Loucy (cell line): ENCODE measurements around the gene PRSS1.
"Not testable (repeated sequence)": the region's sequence is repeated elsewhere in the genome, so short reads cannot be mapped to it uniquely, and the experiment has no call there.

Source experiments
- H2AFZ ChIP-seq: fragments of 200-600 bp; sonication (generic); 2 replicates; pipeline ENCODE4 v1.6.0; 2016; ENCODE audit warnings: antibody characterized with exemption, mild to moderate bottlenecking, low read length, moderate library complexity
- H3F3A ChIP-seq: fragments of 200-600 bp; 2 replicates; pipeline ENCODE4 v1.6.0; 2016; ENCODE audit warnings: antibody characterized with exemption, low read depth, mild to moderate bottlenecking
- H3K27me3 ChIP-seq: fragments of 200-600 bp; sonication (generic); 2 replicates; pipeline ENCODE4 v1.6.1; 2014; ENCODE audit warnings: low read length, mild to moderate bottlenecking; ENCODE audit not compliant: insufficient read depth, poor library complexity, severe bottlenecking
- H3K36me3 ChIP-seq: fragments of 200-600 bp; sonication (generic); 2 replicates; pipeline ENCODE4 v1.6.1; 2016; ENCODE audit warnings: low read length; ENCODE audit not compliant: insufficient read depth
- H3K4me1 ChIP-seq: fragments of 200-600 bp; sonication (generic); 2 replicates; pipeline ENCODE4 v1.5.1; 2014; ENCODE audit warnings: low read length, mild to moderate bottlenecking; ENCODE audit not compliant: insufficient read depth, poor library complexity, severe bottlenecking
- H3K4me2 ChIP-seq: fragments of 200-600 bp; sonication (generic); 2 replicates; pipeline ENCODE4 v1.6.0; 2014; ENCODE audit warnings: antibody characterized with exemption, low read length, low read depth, mild to moderate bottlenecking; ENCODE audit not compliant: poor library complexity, severe bottlenecking
- H3K4me3 ChIP-seq: fragments of 200-600 bp; sonication (generic); 2 replicates; pipeline ENCODE4 v1.5.1; 2014; ENCODE audit warnings: low read length, mild to moderate bottlenecking, mixed read lengths; ENCODE audit not compliant: poor library complexity, severe bottlenecking
- H3K79me2 ChIP-seq: fragments of 200-600 bp; sonication (generic); 2 replicates; pipeline ENCODE4 v1.6.1; 2014; ENCODE audit warnings: low read length; ENCODE audit not compliant: insufficient read depth
- H3K9ac ChIP-seq: fragments of 200-600 bp; sonication (generic); 2 replicates; pipeline ENCODE4 v1.6.0; 2014; ENCODE audit warnings: mild to moderate bottlenecking, low read depth, low read length, moderate library complexity; ENCODE audit not compliant: poor library complexity, severe bottlenecking
- H3K9me2 ChIP-seq: fragments of 200-600 bp; sonication (generic); replicated peaks from 2 replicates; pipeline ENCODE4 v1.6.1; 2016; ENCODE audit warnings: low read depth, low read length, mixed read lengths
- H3K9me3 ChIP-seq: fragments of 200-600 bp; sonication (generic); 2 replicates; pipeline ENCODE4 v1.6.1; 2014; ENCODE audit warnings: mild to moderate bottlenecking, antibody characterized with exemption, low read length, low read depth; ENCODE audit not compliant: insufficient read depth
- H4K20me1 ChIP-seq: fragments of 200-600 bp; sonication (generic); 2 replicates; pipeline ENCODE4 v1.6.0; 2014; ENCODE audit warnings: antibody characterized with exemption, low read length, mild to moderate bottlenecking; ENCODE audit not compliant: insufficient read depth, poor library complexity, severe bottlenecking
- EZH2phosphoT487 ChIP-seq: fragments of 200-600 bp; IDR thresholded peaks from 2 replicates; pipeline ENCODE4 v1.6.1; 2018; ENCODE audit warnings: antibody characterized with exemption, mild to moderate bottlenecking, moderate library complexity, borderline replicate concordance
- TF ChIP-seq, protein P1 (sequence below): fragments of 200-600 bp; sonication (generic); conservative IDR thresholded peaks from 2 replicates; pipeline ENCODE4 v1.5.1; 2014; ENCODE audit warnings: mild to moderate bottlenecking, antibody characterized with exemption, low read length

The PRSS1 gene

GRCh38 chr7:142773937-142774744 lies 24.9 kb downstream of the PRSS1 start:
- Histone ChIP-seq H3K4me2 (no peak overlapping the region), H3K9me2 (no peaks in the 10 kb centered on the region), H3K9me3 (no peaks in the 10 kb centered on the region), H3F3A (no peaks in the 10 kb centered on the region), H4K20me1 (no peaks in the 10 kb centered on the region), H3K9ac (no peak overlapping the region), H3K4me1 (no peaks in the 10 kb centered on the region), H3K4me3 (no peak overlapping the region), H2AFZ (no peak overlapping the region), H3K79me2 (no peaks in the 10 kb centered on the region), H3K27me3 (no peaks in the 10 kb centered on the region), H3K36me3 (no peaks in the 10 kb centered on the region)
- TF ChIP-seq, protein P1, sequence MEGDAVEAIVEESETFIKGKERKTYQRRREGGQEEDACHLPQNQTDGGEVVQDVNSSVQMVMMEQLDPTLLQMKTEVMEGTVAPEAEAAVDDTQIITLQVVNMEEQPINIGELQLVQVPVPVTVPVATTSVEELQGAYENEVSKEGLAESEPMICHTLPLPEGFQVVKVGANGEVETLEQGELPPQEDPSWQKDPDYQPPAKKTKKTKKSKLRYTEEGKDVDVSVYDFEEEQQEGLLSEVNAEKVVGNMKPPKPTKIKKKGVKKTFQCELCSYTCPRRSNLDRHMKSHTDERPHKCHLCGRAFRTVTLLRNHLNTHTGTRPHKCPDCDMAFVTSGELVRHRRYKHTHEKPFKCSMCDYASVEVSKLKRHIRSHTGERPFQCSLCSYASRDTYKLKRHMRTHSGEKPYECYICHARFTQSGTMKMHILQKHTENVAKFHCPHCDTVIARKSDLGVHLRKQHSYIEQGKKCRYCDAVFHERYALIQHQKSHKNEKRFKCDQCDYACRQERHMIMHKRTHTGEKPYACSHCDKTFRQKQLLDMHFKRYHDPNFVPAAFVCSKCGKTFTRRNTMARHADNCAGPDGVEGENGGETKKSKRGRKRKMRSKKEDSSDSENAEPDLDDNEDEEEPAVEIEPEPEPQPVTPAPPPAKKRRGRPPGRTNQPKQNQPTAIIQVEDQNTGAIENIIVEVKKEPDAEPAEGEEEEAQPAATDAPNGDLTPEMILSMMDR, result no peak
- no peak for TF ChIP-seq EZH2phosphoT487

DNA sequence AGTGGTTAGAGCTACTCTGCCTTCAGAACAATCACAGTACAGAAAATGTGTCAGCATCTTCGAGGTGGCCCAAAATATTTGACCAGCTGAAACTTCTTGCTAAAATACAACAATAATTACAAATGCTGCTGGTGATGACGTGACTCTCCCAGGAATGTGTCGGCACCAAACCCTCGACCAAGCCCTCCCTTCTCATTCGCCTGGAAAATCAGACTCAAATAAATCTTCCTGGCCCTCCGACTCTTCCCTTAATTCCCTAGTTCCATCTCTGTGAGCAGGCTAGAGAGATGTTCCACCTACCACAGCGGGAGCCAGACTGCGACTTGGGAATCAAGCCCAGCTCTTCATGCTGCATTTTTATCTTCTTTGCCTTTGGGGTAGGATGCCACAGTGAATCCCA lies 25.6 kb downstream of the PRSS1 start:
- H3K9me2 ChIP-seq, result no peaks in the 10 kb centered on the region
- H3K4me2 ChIP-seq, result no peak overlapping the region
- H3K9me3 ChIP-seq, result no peaks in the 10 kb centered on the region
- H4K20me1 ChIP-seq, result no peaks in the 10 kb centered on the region
- H3K36me3 ChIP-seq, result no peaks in the 10 kb centered on the region
- H3K4me1 ChIP-seq, result no peaks in the 10 kb centered on the region
- no peaks in the 10 kb centered on the region for H3K27me3 ChIP-seq
- TF ChIP-seq, protein P1, result no peak
- TF ChIP-seq EZH2phosphoT487, result no peak
- no peak overlapping the region for H3K9ac ChIP-seq
- no peaks in the 10 kb centered on the region for H3K79me2 ChIP-seq
- H2AFZ ChIP-seq, result no peak overlapping the region
- H3K4me3 ChIP-seq, result no peak overlapping the region
- H3F3A ChIP-seq, result no peaks in the 10 kb centered on the region

GRCh38 chr7:142775351-142776115 lies 26.3 kb downstream of the PRSS1 start:
- H3K9me3 ChIP-seq, H2AFZ ChIP-seq, H3K4me3 ChIP-seq, H3F3A ChIP-seq, H3K9ac ChIP-seq, H3K27me3 ChIP-seq, H3K36me3 ChIP-seq, H3K9me2 ChIP-seq, H3K4me1 ChIP-seq, H3K79me2 ChIP-seq, H3K4me2 ChIP-seq, H4K20me1 ChIP-seq: not testable (repeated sequence)
